GM21723 (cell line): Measurements from ENCODE around the gene CORO2A.
A peak's percentile ranks its signal among the peaks of the same experiment; 100 is the strongest.
"Not testable (repeated sequence)": the region's sequence is repeated elsewhere in the genome, so short reads cannot be mapped to it uniquely, and the experiment has no call there.

ENCODE experiments used
- ATAC-seq: cut with Tn5 transposase; IDR thresholded peaks from one replicate; pipeline ENCODE4 v1.9.1; 2021; ENCODE audit warnings: mild to moderate bottlenecking, moderate library complexity; ENCODE audit not compliant: unreplicated experiment

Gene CORO2A

DNA sequence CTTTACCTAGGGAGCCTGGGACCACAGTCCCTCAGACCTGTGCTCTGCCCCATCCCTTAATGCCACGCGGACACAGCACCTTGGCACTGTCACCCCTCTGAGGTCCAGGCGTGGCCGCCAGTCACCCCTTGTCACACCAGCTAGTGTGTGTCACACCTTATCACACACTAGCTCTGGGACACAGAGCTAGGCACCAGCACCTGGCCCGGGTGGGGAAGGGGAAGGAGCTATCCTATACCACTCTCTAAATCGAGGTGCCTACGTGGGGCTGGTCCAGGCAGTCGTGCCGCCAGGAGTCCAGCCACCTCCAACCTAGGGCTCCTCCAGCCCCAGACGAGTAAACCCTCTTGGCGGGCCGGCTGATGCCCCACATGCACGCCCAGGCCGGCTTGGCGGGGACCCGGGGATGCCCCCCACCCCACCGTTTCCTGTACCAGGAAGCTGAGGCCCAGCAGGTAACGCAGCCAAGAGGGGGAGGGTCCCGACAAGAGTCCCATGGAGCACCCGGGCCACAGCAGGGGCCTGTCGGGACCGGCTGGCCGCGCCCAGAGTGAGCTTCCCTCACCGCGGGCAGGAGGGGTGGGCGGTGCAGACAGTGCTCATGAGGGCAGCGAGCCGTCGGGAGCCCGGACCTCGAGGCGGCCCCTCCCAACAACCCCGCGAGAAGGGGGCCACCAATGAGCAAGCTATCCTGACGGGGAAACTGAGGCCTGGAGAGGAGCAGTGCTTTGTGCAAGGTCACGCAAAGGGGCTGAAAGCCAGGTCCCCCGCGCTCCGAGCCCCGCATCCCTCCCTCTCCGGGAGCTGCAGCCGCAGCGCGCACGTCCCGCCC, 550 bp downstream of the CORO2A start:
- ATAC-seq: peak; percentile 13

DNA sequence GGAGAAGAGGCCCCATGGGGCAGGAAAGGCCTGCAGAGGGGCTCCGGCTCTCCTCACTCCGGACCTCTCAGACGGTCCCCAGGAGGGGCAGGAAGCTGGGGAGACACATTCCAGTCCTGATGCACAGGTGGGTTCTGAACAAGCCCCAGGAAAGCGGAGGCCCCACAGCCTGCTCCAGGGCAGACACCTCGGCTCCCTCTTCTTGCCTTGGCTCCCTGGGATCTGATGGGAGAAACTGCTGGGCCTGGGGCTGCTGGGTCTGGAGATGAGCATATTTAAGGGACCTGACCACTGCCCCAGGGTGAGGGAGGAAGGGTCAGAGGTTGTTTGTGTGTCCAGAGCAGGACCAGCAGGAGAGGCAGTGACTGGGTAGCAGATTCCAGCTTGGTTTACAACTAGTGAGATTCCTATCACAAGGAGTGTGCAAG, 1.2 kb downstream of the CORO2A start:
- ATAC-seq: no peak

DNA sequence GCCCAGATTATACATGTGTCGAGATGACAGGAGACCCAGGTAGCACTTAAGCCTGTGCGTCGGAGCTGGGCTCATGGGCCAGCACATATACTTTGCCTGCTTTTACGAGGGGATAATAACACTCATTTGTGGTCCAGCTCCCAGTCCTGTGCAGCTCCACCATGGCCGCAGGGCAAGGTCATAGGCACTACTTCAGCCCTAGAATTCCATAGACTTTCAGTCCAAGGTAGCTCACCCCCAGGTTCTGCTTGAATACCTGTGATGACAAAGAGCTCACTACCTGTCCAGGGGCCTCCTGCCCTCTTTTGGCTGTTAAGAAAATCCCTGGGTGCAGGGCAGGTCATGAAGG, 1.7 kb downstream of the CORO2A start:
- ATAC-seq: no peak

DNA sequence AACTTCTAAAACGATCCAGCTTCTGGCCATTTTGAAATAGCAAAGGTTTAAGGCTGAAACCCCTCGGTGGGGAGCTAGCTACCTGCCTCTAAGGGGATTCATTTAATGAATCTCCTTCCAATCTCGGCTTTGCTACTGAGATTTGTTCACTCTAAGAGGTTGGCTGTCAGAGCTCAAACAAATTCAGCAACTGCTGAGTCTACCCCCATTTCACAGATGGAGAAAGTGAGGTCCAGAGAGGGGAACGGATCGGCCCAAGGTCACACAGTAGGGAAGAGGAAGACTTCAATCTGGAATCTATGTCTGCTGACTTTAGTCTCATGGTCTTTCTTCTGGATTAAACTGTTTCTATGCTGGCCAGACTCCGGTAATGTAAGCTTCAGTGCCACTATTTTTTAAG, 3.0 kb downstream of the CORO2A start:
- ATAC-seq: no peak

DNA sequence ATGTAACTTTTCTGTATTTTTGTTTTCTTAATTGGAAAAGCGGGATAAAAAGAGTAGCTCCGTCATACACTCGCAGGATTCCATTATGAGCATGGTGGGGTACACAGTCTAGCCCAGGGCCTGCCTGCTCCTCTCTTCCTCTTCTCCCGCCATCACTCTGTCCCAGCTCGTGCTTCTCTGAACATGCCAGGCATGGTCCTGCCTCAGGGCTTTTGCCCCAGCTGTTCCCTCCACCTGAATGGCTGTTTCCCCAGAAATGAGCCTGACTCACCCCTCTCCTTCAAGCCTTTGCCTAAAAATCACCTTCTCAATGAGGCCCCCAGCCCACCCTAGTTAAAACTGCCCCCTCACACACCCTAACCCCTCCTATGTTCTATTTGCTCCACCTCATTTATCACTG, 4.5 kb downstream of the CORO2A start:
- ATAC-seq: no peak

DNA sequence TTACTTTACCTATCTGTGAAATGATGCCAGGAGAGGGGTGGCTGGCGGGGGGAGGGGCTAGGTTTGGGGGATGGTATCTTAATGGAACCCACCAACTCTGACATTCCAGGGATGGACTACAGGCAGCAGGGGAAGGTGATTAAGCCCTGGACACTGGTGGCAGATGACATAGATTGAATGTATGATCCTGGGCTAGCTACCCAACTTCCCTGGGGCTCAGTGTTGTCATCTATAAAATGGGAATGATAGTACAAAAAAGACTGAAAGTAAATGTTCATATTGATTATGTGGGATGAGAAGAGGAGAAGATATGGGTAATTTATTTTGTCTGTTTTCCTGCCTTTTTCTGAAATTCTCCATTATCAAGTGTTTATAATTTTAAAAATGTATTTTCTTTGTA, 6.2 kb downstream of the CORO2A start:
- no peak for ATAC-seq

DNA sequence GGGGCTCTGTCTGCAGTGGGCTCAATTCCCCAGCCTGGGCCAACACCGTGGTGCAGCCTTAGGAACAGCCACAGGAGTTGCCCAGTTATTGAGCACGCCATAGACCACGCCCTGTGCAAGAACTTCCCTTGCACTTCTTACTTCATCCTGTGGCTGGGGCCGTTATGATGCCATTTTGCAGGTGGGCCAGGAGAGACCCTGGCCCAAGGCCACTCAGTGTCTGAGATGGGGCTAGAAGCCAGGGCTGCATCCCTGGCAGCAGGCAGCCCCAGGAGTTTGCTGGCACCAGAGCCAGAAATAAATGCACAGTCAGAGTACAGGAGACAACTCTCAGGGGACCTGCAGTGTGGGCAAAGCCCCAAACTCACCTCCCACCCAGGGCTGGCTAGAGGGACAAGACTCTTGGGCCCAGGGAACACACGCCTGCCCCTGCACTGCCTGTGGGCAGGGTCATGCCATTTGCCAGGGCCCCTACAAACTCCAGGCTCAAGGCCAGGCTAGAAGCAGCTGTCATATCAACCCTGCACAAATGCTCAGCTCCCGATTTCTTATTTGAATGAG, 6.7 kb downstream of the CORO2A start:
- ATAC-seq: no peak

DNA sequence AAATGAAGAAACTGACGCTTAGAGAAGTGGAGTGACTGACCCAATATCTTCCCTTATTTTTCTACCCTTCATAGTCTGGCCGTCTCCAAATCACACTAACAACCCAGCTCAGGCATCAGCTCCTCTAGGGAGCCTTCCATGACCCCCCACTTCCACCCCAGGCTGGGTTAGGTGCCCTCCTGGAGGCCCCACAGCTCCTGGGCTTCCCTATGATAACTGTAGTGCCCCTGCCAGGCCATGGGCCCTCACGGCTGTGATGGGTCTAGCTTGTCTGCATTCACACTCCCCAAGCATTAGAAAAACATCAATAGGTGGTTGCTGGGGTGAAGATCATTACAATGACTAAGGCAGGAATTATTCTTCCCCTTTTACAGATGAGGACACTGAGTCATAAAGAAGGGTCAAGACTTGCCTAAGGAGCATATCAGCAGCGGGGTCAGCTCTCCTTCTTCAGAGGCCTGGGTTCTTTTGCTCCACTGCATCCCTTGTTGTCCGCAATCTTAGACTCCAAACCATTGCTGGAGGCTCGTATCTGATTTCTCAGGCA, 7.3 kb downstream of the CORO2A start:
- ATAC-seq: no peak

DNA sequence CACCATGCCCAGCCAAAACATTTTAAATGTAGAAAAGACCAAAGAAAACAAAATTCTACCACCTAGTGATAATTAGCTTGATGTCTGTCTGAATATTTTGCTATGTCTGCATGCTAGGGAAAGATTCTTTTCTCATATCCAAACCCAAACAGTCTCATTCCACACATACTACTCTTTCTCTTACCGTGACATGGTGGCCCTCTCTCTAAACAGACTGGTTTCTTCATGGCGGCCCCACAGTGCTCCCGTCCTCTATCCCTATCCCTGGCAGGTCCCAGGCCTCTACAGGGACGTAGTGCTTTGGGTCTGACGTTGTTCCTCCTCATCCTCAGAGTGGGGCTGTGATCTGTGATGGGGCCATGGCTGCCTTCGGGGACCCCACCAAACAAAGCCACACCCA, 8.1 kb downstream of the CORO2A start:
- ATAC-seq: no peak

DNA sequence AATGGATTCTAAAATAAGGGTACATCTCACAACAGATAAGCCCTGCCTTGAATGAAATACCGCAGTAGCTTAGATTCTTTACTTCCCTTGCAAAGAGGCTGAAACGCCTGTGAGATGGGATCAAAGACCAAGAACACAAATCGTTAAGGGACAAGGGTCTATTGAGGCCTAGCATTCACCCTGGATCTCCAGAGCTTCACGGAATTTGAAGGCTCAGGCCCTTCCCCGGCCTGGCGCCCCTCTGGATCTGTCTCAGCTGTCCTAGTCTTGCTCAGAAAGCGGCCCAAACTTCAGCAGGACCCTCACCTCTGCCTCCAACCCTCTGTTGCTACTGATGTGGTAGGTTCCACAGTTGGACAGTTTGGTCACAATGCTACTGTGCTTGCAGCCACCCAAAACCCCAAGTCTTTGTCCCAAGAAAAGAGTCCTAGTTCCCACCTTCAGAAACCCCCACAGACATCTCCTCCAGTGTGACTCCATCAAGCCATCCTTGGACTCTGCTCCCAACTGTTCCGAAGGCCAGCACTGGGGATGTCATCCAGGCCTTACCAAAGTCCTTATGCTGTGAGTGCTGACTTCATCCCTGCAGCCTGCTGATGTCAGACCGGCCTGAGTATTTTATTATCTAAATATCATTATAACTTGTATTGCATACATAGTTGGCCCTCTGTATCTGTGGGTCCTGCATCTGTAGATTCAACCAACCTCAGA, 9.4 kb downstream of the CORO2A start:
- ATAC-seq: no peak

DNA sequence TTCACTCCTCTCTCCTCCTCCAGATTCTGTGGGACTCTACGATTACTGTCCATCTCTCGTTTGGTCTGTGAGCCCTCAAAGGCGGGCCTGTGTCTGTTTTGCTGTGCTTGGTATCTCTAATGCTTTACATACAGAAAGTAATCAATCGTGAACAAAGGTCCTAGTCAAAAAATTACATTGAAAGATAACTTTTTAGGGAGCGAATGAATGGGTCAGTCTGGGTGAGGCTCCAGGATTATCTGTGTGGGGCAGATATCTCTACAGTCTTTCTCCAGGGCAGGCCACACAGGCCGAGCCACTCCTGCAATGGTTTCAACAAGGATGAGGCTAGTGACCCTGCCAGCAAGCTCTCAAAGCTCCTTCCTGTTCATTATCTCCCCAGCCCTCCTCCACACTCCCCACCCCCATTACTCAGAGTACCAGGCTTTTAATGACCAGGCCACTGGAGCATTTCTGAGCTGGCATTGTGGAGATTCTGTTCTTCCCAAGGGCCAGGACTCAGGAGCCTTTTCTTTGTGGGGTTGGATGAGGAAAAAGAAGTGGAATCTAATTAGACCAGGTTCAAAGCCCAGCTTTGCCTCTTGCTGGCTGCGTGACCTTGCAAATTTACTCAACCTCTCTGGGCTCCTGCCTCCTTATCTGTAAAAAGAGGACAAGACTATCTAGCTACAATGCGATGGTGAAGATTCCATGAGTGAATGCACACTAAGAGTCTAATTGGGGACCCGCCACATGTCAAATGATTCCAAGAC, 10.2 kb downstream of the CORO2A start:
- ATAC-seq: no peak

DNA sequence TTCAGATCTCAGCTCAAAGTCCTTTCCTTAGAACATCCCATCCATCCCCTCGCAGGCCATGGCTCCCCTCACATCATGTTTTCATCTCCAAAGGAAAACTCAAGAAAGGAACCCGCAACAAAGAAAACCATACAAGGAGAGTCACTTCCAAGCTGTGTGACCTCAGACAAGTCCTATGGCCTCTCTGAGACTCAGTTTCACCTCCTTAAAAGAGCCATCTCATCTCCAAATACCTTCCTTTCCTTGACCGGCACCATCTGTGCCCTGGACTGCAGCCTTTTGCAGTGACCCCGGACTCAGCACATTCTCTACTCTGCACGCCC, 10.7 kb downstream of the CORO2A start:
- ATAC-seq: no peak

DNA sequence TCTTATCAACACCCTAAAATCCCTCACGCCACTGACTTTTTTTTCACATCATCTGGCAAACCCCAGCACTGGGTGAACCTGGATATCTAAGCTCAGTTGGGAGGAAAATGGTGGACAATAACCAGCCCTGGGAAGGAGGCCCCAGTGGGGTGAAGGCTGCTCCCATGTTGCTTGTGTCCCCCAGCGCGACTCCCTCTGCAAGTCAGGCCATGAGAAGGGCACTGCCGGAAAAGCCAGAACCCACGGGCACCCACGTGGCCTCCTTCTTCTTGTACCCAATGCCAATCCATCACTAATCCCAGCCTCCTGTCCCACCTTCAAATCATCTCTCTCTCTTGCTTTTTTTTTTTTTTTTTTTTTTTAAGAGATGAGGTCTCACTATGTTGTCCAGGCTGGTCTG, 11.4 kb downstream of the CORO2A start:
- no peak for ATAC-seq

DNA sequence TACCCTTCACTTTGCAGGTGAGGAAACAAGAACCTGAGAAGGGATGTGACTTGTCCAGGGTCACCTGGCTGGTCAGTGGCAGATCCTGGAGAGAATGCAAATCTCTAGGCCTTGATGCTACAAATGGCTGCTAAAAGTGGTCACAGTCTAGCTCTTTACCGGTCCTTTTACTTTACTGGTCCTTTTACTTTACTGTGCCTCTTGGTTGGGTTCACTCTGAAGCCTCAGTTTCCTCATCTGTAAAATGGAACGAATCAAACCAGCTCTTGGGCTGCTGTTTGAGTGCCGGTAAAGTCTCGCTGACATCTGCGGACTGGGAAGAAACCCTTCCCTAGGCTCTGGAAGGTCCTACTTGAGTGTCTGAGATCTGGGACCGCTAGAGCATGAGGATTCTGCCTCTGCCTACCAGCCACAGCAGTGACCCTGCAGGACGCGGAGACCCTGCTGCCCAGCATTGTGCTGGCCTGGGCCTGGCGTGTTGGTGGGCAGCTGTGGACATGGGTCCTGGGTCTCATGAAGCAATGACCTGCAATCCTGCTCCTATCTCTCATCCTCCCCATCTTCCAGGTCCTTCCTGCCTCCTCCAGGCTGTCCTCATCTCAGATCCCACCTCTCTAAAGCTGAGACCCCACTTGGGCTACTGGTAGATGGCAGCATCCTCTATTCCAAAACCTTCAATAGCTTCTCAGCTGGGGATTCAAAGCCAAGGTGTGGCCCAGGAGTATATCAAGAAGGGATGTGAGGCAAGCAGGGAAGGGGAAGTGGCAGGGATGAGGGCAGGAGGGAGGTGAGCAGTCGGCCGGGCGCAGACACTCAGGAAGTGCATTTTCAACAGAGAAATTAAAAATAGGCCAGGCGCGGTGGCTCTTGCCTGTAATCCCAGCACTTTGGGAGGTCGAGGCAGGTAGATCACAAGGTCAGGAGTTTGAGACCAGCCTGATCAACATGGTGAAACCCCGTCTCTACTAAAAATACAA, 13.3 kb downstream of the CORO2A start:
- no peak for ATAC-seq

DNA sequence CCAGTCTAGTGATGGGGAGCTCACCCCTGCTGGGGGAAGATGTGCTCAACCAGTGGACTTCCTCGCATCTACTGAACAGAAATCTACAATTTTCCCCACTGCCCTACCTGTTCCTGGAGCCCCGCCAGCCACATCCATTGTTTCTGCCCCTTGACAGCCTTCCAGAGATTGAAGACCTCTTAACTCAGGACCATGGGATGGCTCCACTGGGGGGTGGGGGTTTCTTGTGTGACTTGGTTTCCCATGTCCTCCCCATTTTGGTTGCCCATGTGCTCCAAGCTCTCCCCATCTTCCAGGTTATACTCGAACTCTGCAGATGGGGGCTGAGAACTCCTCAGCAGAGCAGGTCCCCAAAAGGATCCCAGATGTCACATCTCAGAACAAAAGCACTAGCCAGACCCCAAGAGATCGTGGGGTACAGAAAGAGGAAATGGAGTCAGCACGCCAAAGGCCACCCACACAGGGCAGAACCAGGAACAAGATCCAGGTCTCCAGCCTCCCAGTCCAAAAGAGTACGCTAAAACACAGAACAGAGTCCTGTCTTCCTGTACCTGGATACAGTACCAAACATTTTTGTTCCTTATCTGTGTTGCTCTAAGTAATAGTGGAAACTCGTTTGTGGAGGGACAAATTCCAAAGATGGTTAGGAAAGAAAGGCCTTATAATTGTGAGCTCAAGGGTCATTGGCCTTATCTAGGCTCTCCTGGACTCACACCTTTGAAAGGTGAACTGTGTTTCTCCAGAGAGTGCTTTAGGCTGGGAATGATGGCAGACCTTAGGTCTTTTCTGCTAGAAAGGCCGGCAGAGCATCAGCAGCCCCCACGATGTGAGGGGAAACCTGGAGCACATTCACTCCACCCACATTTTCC, 15.8 kb downstream of the CORO2A start:
- ATAC-seq: no peak

DNA sequence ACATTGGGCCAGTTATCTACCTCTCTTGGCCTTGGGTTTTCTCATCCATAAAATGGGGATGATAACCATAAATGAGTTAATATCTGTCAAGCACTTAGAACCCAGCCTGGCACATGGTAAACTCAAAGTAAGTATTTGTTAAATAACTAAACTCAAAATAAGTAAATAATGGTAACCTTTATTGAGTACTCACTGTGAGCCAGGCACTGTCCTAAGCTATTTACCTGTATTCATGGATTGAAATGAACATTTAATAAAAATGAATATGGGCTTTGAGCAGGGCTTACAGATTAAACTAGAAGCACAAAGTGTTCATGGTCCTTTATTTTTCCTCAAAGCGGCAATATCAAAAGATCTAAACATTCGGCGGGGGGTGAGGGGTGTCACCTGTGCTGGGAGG, 16.7 kb downstream of the CORO2A start:
- no peak for ATAC-seq

DNA sequence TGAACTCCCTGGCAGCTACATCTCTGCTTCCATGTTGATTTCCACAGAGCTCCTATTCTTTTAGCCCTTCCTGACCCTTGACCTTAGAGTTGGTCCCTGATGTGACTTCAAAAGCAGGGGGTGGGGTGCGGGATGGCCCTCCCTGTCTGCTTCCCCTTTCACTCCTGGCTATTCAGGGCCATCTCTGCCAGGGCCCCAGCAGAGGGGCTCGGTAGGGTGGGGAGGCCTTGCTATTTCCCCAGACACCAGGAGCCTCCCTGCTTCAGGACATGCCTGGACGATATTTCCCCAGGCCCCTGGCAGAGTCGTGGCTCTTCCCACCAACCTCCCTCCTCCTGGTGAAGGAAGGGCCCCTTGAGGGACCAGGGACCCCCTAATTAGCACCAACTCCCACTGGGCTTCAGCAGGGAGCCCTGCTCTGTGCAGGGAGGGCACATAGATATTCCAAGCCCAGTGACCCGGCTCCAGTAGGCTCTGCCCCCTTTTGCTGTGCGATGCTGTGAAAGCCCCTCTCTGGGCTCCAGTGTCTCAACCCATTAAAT, 17.3 kb downstream of the CORO2A start:
- no peak for ATAC-seq

DNA sequence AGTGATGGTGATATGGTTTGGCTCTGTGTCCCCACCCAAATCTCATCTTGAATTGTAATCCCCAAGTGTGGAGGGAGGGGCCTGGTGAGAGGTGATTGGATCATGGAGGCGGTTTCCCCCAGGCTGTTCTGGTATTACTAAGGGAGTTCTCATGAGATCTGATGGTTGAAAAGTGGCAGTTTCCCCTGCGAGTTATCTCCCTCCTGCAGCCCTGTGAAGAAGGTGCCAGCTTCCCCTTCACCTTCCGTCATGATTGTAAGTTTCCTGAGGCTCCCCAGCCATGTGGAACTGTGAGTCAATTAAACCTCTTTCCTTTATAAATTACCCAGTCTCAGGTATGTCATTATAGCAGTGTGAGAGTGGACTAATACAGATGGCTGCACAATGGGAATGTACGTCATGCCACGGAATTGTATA, 17.9 kb downstream of the CORO2A start:
- not testable (repeated sequence) for ATAC-seq

DNA sequence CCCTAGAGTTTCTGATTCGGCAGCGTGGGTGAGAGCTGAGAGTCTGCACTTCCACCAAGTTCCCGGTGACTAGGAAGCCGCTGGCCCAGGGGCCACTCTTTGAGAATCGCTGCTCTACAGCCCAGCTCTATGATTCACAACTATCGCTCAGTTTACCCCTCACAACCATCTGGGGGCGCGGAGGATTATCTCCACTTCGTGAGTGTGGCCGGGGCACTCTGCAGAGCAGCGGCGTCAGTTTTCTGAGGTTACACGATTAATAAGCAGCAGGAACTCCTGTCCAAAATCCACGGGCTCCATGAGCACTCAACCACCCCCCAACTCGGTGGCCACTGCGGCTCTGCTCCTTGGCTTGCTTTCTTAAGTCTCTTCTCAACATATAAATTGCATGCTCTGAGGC, 19.3 kb downstream of the CORO2A start:
- no peak for ATAC-seq
